Measurements from ENCODE around the gene MAP3K21.
A peak's percentile ranks its signal among the peaks of the same experiment; 100 is the strongest.

MAP3K21 gene

DNA sequence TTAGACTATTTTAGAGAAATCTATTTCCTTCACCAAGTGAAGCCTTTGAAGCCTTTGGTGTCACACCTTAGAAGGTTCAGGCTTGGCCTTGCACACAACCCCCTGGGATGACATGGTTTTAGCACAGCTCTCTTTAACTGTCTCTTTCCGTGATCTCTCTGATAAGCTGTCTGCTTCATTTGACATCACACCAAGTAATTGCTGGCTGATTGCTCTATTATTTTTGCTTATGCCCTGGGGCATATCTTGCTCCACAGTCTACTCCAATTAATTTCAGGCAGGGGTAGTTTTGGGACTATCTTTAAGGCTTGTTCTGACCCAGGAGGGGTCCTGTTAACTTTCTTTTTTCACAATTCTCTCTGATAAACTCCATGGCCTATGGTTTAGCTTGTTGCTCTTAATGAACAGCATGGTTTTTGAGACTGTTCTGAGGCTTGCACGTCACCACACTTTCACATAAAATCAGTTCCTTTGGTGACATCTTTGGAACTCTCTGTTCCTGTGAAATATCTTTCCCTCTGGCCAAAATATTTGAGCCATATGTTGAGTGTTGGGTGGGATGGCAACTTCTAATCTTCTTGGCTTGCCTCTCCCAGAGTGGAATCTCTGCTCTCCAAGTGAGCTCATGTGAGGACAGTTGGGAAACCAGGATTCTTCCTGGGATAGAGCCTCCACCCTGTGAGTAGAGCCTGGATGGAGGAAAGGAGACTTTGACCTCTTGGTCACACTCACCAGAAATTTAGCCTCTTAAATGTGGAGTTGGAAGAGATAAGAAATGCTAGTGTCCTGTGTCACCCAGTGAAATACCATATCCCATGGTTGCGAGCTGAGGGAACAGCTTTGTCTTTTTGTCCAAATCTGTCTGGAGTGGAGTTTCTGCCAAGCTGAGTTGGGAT lies 63.6 kb downstream of the MAP3K21 start:
- no peak for DNase-seq

DNA sequence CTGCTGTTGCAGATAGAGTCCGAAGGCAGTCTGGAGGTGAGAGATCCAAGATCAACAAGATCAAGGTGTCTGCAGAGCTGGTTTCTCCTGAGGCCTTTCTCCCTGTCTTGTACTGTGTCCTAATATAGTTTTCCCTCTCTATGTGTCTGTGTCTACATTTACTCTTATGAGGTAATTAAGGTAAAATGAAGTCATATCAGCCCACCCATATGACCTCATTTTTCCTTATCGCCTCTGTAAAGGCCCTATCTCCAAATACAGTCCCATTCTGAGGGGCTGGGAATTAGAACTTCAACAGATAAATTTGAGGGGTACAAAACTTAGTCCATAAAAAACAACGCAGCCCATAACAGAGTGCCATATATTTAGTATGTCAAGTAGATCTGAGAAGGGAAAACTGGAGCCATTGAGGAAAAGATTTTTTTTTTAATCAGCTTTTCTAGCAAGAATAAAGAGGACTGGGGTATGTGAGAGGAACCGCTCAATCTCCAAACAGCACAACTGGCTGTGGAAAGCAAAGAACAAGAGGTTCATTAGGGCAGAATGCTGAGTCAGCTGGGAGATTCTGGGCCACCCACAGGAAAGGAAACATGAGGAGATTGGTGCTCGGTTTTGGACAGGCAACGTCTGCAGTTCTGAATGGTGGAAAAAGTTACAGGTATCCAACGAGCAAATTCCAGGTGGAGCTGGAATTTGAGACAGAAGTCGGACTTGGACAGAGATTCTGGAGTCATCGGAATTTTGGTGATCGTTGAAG lies 65.7 kb downstream of the MAP3K21 start:
- no peak for DNase-seq

DNA sequence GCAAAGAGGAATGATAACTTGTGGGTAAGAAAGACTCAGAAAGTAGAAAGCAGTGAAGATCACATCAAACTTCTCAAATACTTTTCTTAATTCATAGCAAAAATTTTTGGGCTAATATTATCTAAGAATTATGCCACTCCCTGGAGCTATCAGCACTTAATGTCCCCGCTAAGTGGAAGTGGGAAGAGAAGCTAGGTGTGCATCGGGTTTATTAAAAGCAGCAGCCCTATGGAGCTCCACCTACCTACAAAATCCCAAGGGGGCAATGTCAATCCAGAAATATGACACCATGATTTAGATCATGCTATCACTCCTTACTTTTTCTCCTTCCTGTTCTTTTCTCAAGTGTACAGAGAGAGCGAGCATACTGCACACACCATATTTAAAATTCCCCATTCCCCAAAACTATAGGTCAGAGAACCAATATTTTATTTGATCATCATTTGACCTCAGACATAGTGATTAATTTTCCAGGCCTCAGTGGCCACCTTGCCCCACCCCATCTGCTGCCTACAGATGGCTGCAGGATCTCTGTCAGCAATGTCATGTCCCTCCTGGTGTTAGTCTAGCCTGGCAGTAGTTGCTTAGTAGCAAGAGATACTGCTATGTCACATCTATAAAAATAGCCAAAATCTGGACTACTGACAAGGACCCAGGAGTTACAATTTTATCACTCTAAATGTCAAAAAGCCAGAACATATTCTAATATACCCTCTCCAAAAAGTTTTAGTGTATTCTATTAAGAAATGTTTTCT lies 66.6 kb downstream of the MAP3K21 start:
- no peak for DNase-seq

DNA sequence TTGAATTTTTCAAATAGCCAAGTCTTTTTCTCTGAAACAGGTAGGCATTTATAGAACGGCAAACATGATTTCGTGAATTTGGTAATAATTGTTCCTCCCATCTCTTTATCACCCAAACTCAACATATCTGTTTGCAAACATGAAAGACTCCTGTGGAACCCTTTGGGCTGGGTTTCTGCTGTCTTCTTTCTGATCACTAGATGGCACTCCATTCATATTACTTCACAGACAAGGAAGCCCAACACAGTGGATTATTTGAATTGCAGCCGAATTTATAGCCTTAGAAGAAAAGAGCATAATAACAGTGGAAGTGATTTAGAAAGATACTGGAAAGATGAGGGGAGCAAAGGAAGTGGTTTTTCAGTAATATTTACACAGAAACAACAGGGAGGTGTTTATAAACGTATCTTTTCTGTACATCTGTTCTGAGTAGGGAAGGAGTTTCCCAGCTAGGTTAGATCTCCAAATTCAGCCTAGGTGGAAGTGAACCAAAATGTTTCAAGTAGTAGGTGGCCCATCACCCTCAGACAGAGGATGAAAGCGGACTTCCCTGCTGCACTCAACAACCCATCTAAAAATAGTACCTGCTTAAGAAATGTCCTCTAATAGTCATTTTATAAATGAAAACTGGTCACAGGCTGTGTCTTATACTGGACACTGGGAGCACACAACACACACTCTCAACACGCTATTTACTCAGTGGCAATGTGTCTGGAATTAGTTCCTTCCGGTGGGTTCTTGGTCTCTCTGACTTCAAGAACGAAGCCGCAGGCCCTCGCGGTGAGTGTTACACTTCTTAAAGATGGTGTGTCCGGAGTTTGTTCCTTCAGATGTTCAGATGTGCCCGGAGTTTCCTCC lies 67.6 kb downstream of the MAP3K21 start:
- peak; percentile 79 for DNase-seq

DNA sequence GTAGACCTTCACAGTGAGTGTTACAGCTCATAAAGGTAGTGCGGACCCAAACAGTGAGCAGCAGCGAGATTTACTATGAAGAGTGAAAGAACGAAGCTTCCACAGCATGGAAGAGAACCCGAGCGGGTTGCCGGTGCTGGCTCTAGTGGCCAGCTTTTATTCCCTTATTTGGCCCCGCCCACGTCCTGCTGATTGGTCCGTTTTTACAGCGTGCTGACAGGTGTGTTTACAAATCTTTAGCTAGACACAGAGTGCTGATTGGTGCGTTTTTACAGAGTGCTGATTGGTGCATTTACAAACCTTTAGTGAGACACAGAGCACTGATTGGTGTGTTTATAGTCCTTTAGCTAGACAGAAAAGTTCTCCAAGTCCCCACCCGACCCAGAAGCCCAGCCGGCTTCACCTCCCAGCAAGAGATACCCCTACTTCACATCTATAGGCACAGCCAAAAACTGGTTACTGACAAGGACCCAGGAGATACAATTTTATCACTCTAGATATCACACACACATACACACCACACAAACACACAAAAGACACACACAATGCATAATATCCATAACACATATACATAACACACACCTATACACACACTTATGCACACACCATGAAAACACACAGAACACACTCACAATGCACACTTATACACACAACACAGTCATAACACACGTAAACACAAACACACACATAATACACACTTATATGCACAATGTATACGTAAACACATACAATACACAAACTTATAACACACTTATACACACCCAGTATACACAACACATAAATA lies 68.5 kb downstream of the MAP3K21 start:
- no peak for DNase-seq

DNA sequence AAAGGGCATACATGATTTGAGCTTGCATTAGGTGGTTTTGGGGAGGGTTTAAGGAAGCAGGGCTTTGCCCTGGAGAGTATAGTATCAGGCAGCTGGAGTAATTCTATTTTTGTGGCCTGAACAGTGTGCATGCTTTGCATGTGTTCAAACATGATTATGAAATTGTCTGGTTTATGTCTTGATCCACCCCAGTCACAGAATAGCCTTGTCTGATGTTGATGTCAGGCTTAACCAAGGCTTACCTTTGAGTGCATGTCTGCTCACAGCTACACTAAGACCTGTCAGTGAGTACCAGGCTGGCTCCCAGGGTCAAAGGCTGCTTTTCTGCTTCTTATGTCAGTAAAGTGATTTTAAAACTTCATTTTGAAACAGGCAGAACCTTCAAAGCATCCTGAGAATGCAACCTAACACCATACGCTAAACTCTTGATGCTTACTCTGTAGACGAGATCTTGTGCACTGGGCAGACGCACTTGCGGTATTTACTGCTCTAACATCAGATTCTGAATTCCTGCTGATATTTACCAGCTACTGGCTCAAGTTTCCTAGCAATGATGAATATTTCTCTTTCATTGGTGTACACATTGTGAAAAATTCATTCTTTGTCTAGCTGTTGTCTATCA lies 78.9 kb downstream of the MAP3K21 start:
- no peak for DNase-seq

- DNase-seq: no peak
These were observed 79.6 kb downstream of the MAP3K21 start for GRCh38 chr1:233406994-233407631.

- DNase-seq: no peak
These were observed 82.0 kb downstream of the MAP3K21 start for GRCh38 chr1:233409540-233409939.

DNA sequence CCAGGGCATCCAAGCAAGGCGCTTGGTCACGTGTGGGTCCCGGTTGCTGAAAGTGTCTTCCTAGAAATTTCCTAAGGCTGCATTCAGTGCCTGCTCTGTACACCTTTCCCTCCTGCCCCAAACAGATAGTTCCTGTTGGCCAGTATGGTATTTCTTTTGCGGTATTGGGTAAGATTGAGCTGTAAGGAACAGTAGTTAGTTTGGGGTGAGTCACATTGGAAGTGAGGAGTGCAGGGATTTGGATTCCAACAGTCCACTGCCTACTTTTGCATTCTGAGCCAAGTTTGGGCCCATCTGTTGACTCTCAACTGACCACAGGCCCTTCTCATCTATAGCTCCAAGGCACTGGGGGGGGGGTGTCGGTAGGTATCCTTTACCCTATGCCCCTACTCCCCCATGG lies 83.4 kb downstream of the MAP3K21 start:
- no peak for DNase-seq

GRCh38 chr1:233412812-233413211 lies 85.3 kb downstream of the MAP3K21 start:
- DNase-seq: no peak

- DNase-seq: no peak
These were observed 93.8 kb downstream of the MAP3K21 start for GRCh38 chr1:233421293-233421692.

GRCh38 chr1:233424779-233425178 lies 97.3 kb downstream of the MAP3K21 start:
- no peak for DNase-seq

GRCh38 chr1:233427907-233428306 lies 100.4 kb downstream of the MAP3K21 start:
- DNase-seq: no peak

GRCh38 chr1:233431753-233432403 lies 104.4 kb downstream of the MAP3K21 start:
- DNase-seq: no peak

- DNase-seq: no peak
These were observed 105.4 kb downstream of the MAP3K21 start for GRCh38 chr1:233432916-233433315.

GRCh38 chr1:233433436-233434210 lies 106.1 kb downstream of the MAP3K21 start:
- no peak for DNase-seq
